A673 (cell line): Measurements from ENCODE around the gene TGM5.

ENCODE experiments used
- CTCF ChIP-seq: fragments of 300-800, 200-600 bp; sonication (generic); conservative IDR thresholded peaks from 2 replicates; pipeline ENCODE4 v1.5.1; 2017; ENCODE audit warnings: low read depth, mild to moderate bottlenecking, antibody characterized with exemption, low read length, moderate library complexity, mixed read lengths
- EZH2 ChIP-seq: fragments of 200-600 bp; sonication (generic); IDR thresholded peaks from 2 replicates; pipeline ENCODE4 v1.6.1; 2017; ENCODE audit warnings: borderline replicate concordance, low read depth, mild to moderate bottlenecking, mixed read lengths, antibody characterized with exemption, low read length; ENCODE audit not compliant: poor library complexity, severe bottlenecking

DNA sequence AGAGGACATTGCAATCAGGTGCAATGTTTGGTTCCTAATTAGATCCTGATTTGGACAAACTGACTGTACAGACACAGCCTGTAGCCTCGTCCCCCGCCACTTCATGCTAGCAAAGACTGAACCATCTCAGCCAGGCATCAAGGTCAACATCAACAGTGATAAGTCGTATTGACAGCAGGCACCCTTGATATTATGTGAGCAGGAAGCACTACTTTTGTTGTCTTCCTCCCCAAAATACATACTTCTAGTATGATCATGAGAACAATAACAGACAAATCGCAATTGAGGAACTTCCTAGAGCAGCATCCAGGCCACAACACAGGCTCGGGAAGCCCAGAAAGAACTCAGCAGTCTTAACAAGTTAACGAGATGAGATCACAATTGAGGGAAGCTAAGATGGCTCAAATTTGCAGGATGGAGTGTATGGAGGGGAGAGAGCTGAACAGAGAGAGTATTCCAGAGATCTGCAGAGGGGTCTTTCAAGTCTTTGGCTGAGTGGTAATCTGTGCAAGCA lies 20.4 kb downstream of the TGM5 start:
- TF ChIP-seq CTCF (no peak), EZH2 (no peak)
